Jurkat, Clone E6-1 (cell line): ENCODE results near the gene CDKAL1.

Experiments
- DNase-seq: peaks from one replicate; pipeline ENCODE4 v3.0.0-alpha.2; 2011; ENCODE audit warnings: low read depth, low spot score
- H3K4me3 ChIP-seq: 2 replicates; pipeline ENCODE4 v1.5.1; 2011; ENCODE audit warnings: mild to moderate bottlenecking, low read length, control low read depth, moderate library complexity

CDKAL1 gene

GRCh38 chr6:21202521-21202920 lies 668.3 kb downstream of the CDKAL1 start:
- no peak overlapping the region for H3K4me3 ChIP-seq
- no peak for DNase-seq

- H3K4me3 ChIP-seq, result no peak overlapping the region
- DNase-seq, result no peak
These were observed 670.7 kb downstream of the CDKAL1 start for GRCh38 chr6:21204951-21205350.

- no peak overlapping the region for H3K4me3 ChIP-seq
- no peak for DNase-seq
These were observed 674.0 kb downstream of the CDKAL1 start for GRCh38 chr6:21208081-21208795.

- no peak for DNase-seq
- H3K4me3 ChIP-seq, result no peak overlapping the region
These were observed 674.5 kb downstream of the CDKAL1 start for GRCh38 chr6:21208796-21209186.

- no peak for DNase-seq
These were observed 679.2 kb downstream of the CDKAL1 start for GRCh38 chr6:21213492-21213891.

GRCh38 chr6:21214738-21215448 lies 680.6 kb downstream of the CDKAL1 start:
- no peak for DNase-seq
- no peak overlapping the region for H3K4me3 ChIP-seq

More at GRCh38 chr6:21213492-21213891, 679.2 kb downstream of the CDKAL1 start:
- no peak overlapping the region for H3K4me3 ChIP-seq

- H3K4me3 ChIP-seq, result no peak overlapping the region
- no peak for DNase-seq
These were observed 685.0 kb downstream of the CDKAL1 start for GRCh38 chr6:21219241-21219640.

GRCh38 chr6:21219856-21220255 lies 685.6 kb downstream of the CDKAL1 start:
- DNase-seq, result no peak
- no peak overlapping the region for H3K4me3 ChIP-seq

GRCh38 chr6:21220271-21220987 lies 686.2 kb downstream of the CDKAL1 start:
- H3K4me3 ChIP-seq, result no peak overlapping the region
- no peak for DNase-seq

GRCh38 chr6:21222656-21223055 lies 688.4 kb downstream of the CDKAL1 start:
- DNase-seq, result no peak
- H3K4me3 ChIP-seq, result no peak overlapping the region

- H3K4me3 ChIP-seq, result no peak overlapping the region
- no peak for DNase-seq
These were observed 691.7 kb downstream of the CDKAL1 start for GRCh38 chr6:21225912-21226311.

- DNase-seq, result no peak
- no peak overlapping the region for H3K4me3 ChIP-seq
These were observed 693.2 kb downstream of the CDKAL1 start for GRCh38 chr6:21227486-21227885.

- DNase-seq, result no peak
- no peak overlapping the region for H3K4me3 ChIP-seq
These were observed 694.2 kb downstream of the CDKAL1 start for GRCh38 chr6:21228411-21228810.

GRCh38 chr6:21228876-21229460 lies 694.7 kb downstream of the CDKAL1 start:
- no peak for DNase-seq
- H3K4me3 ChIP-seq, result no peak overlapping the region

- no peak for DNase-seq
- H3K4me3 ChIP-seq, result no peak overlapping the region
These were observed 696.3 kb downstream of the CDKAL1 start for GRCh38 chr6:21230536-21230935.

GRCh38 chr6:21235162-21235561 lies 700.9 kb downstream of the CDKAL1 start:
- no peak for DNase-seq

GRCh38 chr6:21238208-21238607 lies 704.0 kb downstream of the CDKAL1 start:
- no peak for DNase-seq
- no peak overlapping the region for H3K4me3 ChIP-seq

More at GRCh38 chr6:21235162-21235561, 700.9 kb downstream of the CDKAL1 start:
- H3K4me3 ChIP-seq, result no peak overlapping the region

- no peak for DNase-seq
- no peak overlapping the region for H3K4me3 ChIP-seq
These were observed 706.5 kb downstream of the CDKAL1 start for GRCh38 chr6:21240709-21241108.

- no peak overlapping the region for H3K4me3 ChIP-seq
- DNase-seq, result no peak
These were observed 707.2 kb downstream of the CDKAL1 start for GRCh38 chr6:21241231-21242130.
